DOHH2 (cell line): ENCODE data around the gene BMP7.

ENCODE experiments used
- EZH2phosphoT487 ChIP-seq: fragments of 200-600 bp; sonication (generic); IDR thresholded peaks from 2 replicates; pipeline ENCODE4 v1.6.1; 2017; ENCODE audit warnings: borderline replicate concordance, mild to moderate bottlenecking, antibody characterized with exemption, low read length, moderate library complexity, mixed read lengths
- TF ChIP-seq, protein P1 (sequence below): fragments of 200-600 bp; sonication (generic); IDR thresholded peaks from one replicate; pipeline ENCODE4 v1.5.1; 2014; ENCODE audit warnings: antibody characterized with exemption, mild to moderate bottlenecking, low read depth, low read length; ENCODE audit not compliant: poor library complexity, severe bottlenecking

DNA sequence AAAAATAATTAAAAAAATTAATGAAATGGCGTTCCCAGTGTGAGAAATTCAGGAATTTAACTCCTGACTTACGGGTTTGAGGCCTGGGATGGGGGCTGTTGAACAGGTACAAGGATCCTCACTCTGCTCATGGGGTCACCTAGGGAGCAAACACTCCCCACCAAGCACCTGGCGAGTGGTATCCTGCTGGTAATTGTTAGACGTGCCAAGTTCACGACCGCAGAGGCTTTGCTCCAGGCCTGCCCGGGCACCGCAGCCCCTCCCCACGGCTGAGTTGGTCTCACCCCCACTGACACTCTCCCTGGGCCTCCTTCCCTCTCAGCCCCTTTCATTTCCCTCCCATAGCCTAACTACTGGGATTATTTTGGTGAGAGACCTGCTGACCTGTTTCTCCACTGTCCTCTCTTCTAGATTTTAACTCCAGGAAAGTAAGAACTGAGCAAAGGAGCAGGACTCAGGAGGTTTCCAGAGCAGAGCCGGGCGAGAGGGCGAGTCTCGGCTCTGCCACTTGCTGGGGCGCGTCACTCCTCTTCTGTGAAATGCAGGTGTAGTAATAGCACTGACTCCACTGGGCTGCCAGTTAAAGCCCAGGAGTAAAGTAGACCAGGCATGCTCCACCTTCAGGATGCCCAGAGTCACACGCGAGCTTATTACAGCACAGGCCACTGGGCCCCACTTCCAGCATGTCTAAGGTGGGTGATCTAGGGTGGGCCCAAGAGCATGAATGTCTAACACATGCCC is 22.8 kb downstream of the BMP7 start:
- TF ChIP-seq, protein P1, sequence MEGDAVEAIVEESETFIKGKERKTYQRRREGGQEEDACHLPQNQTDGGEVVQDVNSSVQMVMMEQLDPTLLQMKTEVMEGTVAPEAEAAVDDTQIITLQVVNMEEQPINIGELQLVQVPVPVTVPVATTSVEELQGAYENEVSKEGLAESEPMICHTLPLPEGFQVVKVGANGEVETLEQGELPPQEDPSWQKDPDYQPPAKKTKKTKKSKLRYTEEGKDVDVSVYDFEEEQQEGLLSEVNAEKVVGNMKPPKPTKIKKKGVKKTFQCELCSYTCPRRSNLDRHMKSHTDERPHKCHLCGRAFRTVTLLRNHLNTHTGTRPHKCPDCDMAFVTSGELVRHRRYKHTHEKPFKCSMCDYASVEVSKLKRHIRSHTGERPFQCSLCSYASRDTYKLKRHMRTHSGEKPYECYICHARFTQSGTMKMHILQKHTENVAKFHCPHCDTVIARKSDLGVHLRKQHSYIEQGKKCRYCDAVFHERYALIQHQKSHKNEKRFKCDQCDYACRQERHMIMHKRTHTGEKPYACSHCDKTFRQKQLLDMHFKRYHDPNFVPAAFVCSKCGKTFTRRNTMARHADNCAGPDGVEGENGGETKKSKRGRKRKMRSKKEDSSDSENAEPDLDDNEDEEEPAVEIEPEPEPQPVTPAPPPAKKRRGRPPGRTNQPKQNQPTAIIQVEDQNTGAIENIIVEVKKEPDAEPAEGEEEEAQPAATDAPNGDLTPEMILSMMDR, result no peak
- no peak for TF ChIP-seq EZH2phosphoT487
